ENCODE data around the gene ZBTB44.

GRCh38 chr11:130211144-130211543 lies 103.6 kb downstream of the ZBTB44 start:
- TF ChIP-seq POLR2A (IDR thresholded peaks at IDR 0.05) (no peak), EP300 (IDR thresholded peaks at IDR 0.05) (no peak), POLR2AphosphoS5 (IDR thresholded peaks at IDR 0.05) (no peak)
